Measurements from ENCODE around the gene PRKAG2.

The PRKAG2 gene

GRCh38 chr7:151630358-151630757 lies 246.6 kb downstream of the PRKAG2 start:
- H3K4me1 ChIP-seq (ENCODE audit: control insufficient read depth, insufficient read depth, low read length): peaks cover 20% of the 10 kb centered on the region
- H3K36me3 ChIP-seq (ENCODE audit: control insufficient read depth, insufficient read depth, low read length, severe bottlenecking): peaks cover 10% of the 10 kb centered on the region
- no peaks in the 10 kb centered on the region for H3K27me3 ChIP-seq (replicated peaks; ENCODE audit: control insufficient read depth, insufficient read depth, low read length)
- peak overlapping the region; percentile 92 for H3K9ac ChIP-seq (ENCODE audit: low read length)
- H3K4me3 ChIP-seq (ENCODE audit: low read length): peak overlapping the region; percentile 90
- no peak for DNase-seq (ENCODE audit: low read depth)
- no peaks in the 10 kb centered on the region for H3K9me3 ChIP-seq (ENCODE audit: control insufficient read depth, low read length)

DNA sequence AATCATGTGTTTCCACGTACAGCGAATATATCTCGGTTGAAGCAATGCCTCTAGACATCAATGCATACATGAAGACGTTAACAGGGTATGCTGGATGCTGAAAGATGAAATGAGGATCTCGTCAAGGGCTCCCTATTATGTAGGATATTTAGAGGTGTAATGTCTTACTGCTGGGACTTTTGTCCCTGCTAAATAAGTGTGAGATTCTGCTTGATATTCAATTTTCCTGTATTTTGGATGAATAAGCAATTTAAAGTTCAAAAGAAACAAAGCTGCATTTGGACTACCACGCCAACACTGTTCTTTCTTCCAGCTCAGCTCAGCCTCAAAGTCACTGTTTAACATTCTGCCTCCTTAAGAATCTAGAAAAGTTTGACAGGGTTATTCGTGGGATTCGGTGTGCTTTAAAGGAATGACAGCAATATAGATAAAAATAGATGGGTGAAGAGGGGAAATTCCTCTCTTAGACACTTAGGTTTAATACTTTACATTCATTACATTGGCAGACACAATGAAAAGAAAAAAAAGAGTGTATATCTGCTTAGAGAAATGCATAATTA lies 247.1 kb downstream of the PRKAG2 start:
- Histone ChIP-seq H3K4me3 (ENCODE audit: low read length) (peak overlapping the region; percentile 90), H3K4me1 (ENCODE audit: control insufficient read depth, insufficient read depth, low read length) (peaks cover 20% of the 10 kb centered on the region), H3K9ac (ENCODE audit: low read length) (peak overlapping the region; percentile 92), H3K36me3 (ENCODE audit: control insufficient read depth, insufficient read depth, low read length, severe bottlenecking) (peaks cover 16% of the 10 kb centered on the region), H3K9me3 (ENCODE audit: control insufficient read depth, low read length) (no peaks in the 10 kb centered on the region), H3K27me3 (replicated peaks; ENCODE audit: control insufficient read depth, insufficient read depth, low read length) (no peaks in the 10 kb centered on the region)
- no peak for DNase-seq (ENCODE audit: low read depth)

DNA sequence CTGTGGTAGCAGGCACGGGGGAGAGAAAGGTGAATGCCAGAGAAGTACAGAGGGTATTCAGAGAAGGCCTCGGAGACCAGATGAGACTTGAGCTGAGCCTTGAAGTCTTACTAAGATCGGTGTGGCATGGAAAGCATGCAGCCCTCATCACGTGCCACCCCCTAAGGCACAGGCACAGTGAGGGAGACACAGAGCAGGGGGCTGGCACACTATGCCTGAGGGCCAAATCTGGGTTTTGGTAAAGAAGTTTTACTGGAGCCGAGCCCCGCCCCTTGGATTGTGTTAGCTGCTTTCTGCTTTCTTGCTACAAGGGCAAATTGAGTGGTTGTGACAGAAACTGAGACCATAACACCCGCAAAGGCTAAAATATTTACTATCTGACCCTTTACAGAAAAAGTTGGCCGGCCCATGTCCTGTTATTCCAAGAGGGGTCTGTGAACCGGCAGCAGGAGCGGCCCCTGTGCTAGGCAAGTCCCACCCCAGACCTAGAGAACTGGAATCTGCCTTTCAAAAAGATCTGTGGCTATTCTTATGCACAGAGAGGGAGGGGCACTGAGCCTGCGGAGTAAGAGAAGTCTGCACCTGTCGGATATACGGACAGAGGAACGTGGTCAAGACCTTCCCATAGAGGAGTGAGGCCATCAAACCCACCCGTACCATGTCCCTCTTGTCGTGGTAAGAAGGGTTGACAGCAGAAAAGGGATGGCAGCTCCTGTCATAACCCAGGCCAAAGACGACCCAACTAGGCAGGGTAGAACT lies 247.9 kb downstream of the PRKAG2 start:
- H3K9ac ChIP-seq (ENCODE audit: low read length): no peak overlapping the region
- peaks cover 21% of the 10 kb centered on the region for H3K36me3 ChIP-seq (ENCODE audit: control insufficient read depth, insufficient read depth, low read length, severe bottlenecking)
- H3K27me3 ChIP-seq (replicated peaks; ENCODE audit: control insufficient read depth, insufficient read depth, low read length): no peaks in the 10 kb centered on the region
- DNase-seq (ENCODE audit: low read depth): no peak
- H3K4me1 ChIP-seq (ENCODE audit: control insufficient read depth, insufficient read depth, low read length): peaks cover 20% of the 10 kb centered on the region
- no peak overlapping the region for H3K4me3 ChIP-seq (ENCODE audit: low read length)
- H3K9me3 ChIP-seq (ENCODE audit: control insufficient read depth, low read length): no peaks in the 10 kb centered on the region

DNA sequence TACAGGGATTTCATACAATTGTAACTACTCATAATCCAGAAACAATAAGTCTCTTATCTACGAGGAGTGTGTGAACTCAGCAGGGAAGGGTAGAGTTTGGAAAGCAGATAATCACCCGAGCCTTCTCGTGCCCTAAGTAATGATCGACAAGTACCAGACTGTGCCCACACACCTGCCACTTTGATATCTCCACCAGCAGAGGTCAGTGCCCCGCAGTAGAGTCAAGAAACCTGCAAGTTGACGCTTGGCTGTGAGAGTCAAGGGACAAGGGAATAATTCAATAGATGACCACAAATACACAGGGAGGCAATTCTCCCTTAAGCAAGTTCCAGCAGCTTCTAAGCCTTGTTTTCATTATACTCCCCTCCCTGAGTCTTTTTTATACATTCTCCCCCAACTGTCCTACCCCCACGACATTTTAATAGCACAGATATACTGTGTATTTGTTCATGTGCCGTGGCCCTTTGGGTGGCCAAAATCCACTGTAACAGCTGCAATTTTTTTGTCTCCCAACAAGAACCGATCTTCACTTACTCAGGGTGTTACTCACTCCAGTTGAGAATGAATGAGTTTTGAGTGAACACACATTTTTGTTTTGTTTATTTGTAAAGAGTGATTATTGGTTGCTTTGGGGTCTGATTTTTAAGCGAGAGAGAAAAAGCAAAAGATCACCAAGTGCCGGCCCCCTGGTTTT lies 250.3 kb downstream of the PRKAG2 start:
- peaks cover 25% of the 10 kb centered on the region for H3K4me1 ChIP-seq (ENCODE audit: control insufficient read depth, insufficient read depth, low read length)
- DNase-seq (ENCODE audit: low read depth): no peak

DNA sequence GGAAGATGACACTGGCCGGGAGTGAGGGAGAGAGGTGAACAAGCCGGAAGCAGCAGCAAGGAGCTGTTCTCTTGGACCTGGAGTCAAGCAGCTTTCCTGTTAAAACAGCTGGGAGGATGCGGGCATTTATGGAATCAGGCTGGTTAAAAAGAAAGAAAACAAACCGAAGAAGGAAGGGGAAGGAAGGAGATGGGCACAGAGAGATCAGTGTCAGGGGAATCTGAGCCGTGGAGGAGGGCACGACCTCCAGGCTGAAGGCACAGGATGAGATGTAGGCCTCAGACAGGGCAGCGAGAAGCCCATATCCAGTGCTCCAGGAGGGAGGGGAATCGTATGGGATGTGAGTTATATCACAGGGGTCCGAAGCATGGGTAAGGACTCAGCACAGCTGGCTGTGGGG lies 251.3 kb downstream of the PRKAG2 start:
- Histone ChIP-seq H3K4me1 (ENCODE audit: control insufficient read depth, insufficient read depth, low read length) (peaks cover 20% of the 10 kb centered on the region), H3K36me3 (ENCODE audit: control insufficient read depth, insufficient read depth, low read length, severe bottlenecking) (peaks cover 31% of the 10 kb centered on the region)
- DNase-seq (ENCODE audit: low read depth): no peak

More for the DNA sequence above, 250.3 kb downstream of the PRKAG2 start:
- H3K9ac ChIP-seq (ENCODE audit: low read length): no peak overlapping the region
- no peak overlapping the region for H3K4me3 ChIP-seq (ENCODE audit: low read length)
- peaks cover 26% of the 10 kb centered on the region for H3K36me3 ChIP-seq (ENCODE audit: control insufficient read depth, insufficient read depth, low read length, severe bottlenecking)
- no peaks in the 10 kb centered on the region for H3K27me3 ChIP-seq (replicated peaks; ENCODE audit: control insufficient read depth, insufficient read depth, low read length)
- H3K9me3 ChIP-seq (ENCODE audit: control insufficient read depth, low read length): no peaks in the 10 kb centered on the region

GRCh38 chr7:151624246-151624928 lies 252.5 kb downstream of the PRKAG2 start:
- no peaks in the 10 kb centered on the region for H3K27me3 ChIP-seq (replicated peaks; ENCODE audit: control insufficient read depth, insufficient read depth, low read length)
- no peak for DNase-seq (ENCODE audit: low read depth)
- H3K4me3 ChIP-seq (ENCODE audit: low read length): no peak overlapping the region

More for the DNA sequence above, 251.3 kb downstream of the PRKAG2 start:
- Histone ChIP-seq H3K27me3 (replicated peaks; ENCODE audit: control insufficient read depth, insufficient read depth, low read length) (no peaks in the 10 kb centered on the region), H3K9ac (ENCODE audit: low read length) (no peak overlapping the region), H3K9me3 (ENCODE audit: control insufficient read depth, low read length) (no peaks in the 10 kb centered on the region), H3K4me3 (ENCODE audit: low read length) (no peak overlapping the region)

DNA sequence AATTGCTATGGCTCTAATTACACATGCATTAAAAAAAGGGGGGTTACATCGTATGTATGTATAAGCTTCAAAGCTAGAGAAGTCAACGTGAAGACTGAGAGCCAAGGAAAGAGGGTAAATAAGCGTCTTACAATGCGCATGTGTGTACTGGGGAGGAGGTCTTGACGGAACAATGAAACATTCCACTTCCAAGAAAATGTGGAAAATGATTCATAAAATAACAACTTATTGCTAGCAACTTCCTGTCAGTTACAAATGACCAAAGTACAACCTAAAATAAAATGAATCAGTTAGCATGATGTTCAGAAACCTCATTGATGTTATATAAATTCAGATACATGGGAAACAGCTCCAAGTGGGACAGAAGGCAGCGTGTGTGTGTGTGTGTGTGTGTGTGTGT lies 253.1 kb downstream of the PRKAG2 start:
- DNase-seq (ENCODE audit: low read depth): no peak
- no peaks in the 10 kb centered on the region for H3K9me3 ChIP-seq (ENCODE audit: control insufficient read depth, low read length)
- H3K9ac ChIP-seq (ENCODE audit: low read length): no peak overlapping the region
- no peak overlapping the region for H3K4me3 ChIP-seq (ENCODE audit: low read length)
- peaks cover 42% of the 10 kb centered on the region for H3K36me3 ChIP-seq (ENCODE audit: control insufficient read depth, insufficient read depth, low read length, severe bottlenecking)
- peaks cover 5% of the 10 kb centered on the region for H3K4me1 ChIP-seq (ENCODE audit: control insufficient read depth, insufficient read depth, low read length)
- no peaks in the 10 kb centered on the region for H3K27me3 ChIP-seq (replicated peaks; ENCODE audit: control insufficient read depth, insufficient read depth, low read length)

More at GRCh38 chr7:151624246-151624928, 252.5 kb downstream of the PRKAG2 start:
- H3K9ac ChIP-seq (ENCODE audit: low read length): no peak overlapping the region
- peaks cover 36% of the 10 kb centered on the region for H3K36me3 ChIP-seq (ENCODE audit: control insufficient read depth, insufficient read depth, low read length, severe bottlenecking)
- no peaks in the 10 kb centered on the region for H3K9me3 ChIP-seq (ENCODE audit: control insufficient read depth, low read length)
- H3K4me1 ChIP-seq (ENCODE audit: control insufficient read depth, insufficient read depth, low read length): peaks cover 9% of the 10 kb centered on the region

- no peak for DNase-seq (ENCODE audit: low read depth)
- Histone ChIP-seq H3K4me3 (ENCODE audit: low read length) (no peak overlapping the region), H3K4me1 (ENCODE audit: control insufficient read depth, insufficient read depth, low read length) (peaks cover 5% of the 10 kb centered on the region), H3K36me3 (ENCODE audit: control insufficient read depth, insufficient read depth, low read length, severe bottlenecking) (peaks cover 44% of the 10 kb centered on the region), H3K9ac (ENCODE audit: low read length) (no peak overlapping the region), H3K27me3 (replicated peaks; ENCODE audit: control insufficient read depth, insufficient read depth, low read length) (no peaks in the 10 kb centered on the region), H3K9me3 (ENCODE audit: control insufficient read depth, low read length) (no peaks in the 10 kb centered on the region)
Measured at GRCh38 chr7:151621961-151622360, 255.0 kb downstream of the PRKAG2 start.

DNA sequence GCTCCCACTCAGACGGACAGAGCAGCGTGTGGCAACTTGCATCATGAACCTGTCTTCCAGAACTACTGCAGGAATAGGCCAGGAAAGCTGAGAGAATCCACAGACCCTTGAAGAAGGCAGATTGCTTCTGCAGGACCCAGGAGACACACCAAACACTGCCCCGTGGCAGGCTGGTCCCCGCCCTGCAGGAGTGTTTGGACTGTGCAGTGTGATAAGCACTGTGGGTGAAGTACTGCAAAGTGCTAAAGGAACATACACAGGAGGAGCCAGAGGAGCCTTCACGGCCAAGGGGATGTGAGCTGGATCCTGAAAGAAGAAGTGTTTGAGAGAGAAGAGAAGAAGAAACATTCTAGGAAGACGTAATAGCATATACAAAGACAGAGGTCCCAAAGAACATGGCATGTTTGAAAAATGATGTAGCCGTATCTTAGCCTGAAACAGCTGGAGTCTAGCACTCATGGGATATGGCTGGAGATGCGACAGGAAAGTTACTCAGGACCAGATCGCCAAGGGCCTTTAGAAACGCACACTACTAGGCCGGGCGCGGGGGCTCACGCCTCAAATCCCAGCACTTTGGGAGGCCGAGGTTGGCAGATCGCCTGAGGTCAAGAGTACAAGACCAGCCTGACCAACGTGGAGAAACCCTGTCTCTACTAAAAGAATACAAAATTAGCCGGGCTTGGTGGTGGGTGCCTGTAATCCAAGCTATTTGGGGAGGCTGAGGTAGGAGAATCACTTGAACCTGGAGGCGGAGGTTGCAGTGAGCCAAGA lies 260.3 kb downstream of the PRKAG2 start:
- H3K36me3 ChIP-seq (ENCODE audit: control insufficient read depth, insufficient read depth, low read length, severe bottlenecking): peaks cover 44% of the 10 kb centered on the region
- H3K4me1 ChIP-seq (ENCODE audit: control insufficient read depth, insufficient read depth, low read length): no peaks in the 10 kb centered on the region
- no peak for DNase-seq (ENCODE audit: low read depth)
- H3K27me3 ChIP-seq (replicated peaks; ENCODE audit: control insufficient read depth, insufficient read depth, low read length): no peaks in the 10 kb centered on the region
- no peak overlapping the region for H3K9ac ChIP-seq (ENCODE audit: low read length)
- H3K4me3 ChIP-seq (ENCODE audit: low read length): no peak overlapping the region
- H3K9me3 ChIP-seq (ENCODE audit: control insufficient read depth, low read length): no peaks in the 10 kb centered on the region

DNA sequence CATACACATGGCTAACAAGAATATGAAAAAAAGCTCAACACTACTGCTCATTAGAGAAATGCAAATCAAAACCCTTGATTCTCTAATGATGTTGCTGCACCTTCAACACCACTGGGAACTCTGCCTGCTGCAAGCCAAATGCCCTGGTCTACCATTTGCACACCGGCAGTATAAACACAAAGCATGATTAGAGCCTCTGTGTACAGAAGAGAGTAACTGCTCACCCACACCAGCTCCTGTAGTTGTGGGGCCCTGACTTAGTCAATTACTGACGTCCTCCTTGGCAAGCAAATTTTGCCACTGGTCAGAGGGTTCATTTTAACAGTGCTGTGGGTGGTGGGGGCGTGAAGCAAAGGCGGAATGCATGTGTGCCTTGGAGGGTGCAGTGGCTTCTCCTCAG lies 261.1 kb downstream of the PRKAG2 start:
- Histone ChIP-seq H3K9me3 (ENCODE audit: control insufficient read depth, low read length) (no peaks in the 10 kb centered on the region), H3K9ac (ENCODE audit: low read length) (no peak overlapping the region), H3K4me3 (ENCODE audit: low read length) (no peak overlapping the region), H3K36me3 (ENCODE audit: control insufficient read depth, insufficient read depth, low read length, severe bottlenecking) (peaks cover 44% of the 10 kb centered on the region), H3K27me3 (replicated peaks; ENCODE audit: control insufficient read depth, insufficient read depth, low read length) (no peaks in the 10 kb centered on the region), H3K4me1 (ENCODE audit: control insufficient read depth, insufficient read depth, low read length) (no peaks in the 10 kb centered on the region)
- no peak for DNase-seq (ENCODE audit: low read depth)
